Measurements from ENCODE around the gene FGFR4.

GRCh38 chr5:177098120-177098469, 11.4 kb downstream of the FGFR4 start:
- TF ChIP-seq POLR2AphosphoS5 (IDR thresholded peaks at IDR 0.05; ENCODE audit: low read depth, low read length) = no peak
- no peak for TF ChIP-seq POLR2A (IDR thresholded peaks at IDR 0.05; ENCODE audit: low read depth, low read length)

All from GM12892 (cell line).